Activated CD4-positive, alpha-beta memory T cell treated with anti-CD3 and anti-CD28 coated beads for 36 hours (primary cell): ENCODE results near the gene B3GALT4. TPM values are rescaled to one million over a fixed set of nuclear protein-coding genes. Genes with fewer than 3 reads are reported as not detected.
"Not testable (repeated sequence)": the region's sequence is repeated elsewhere in the genome, so short reads cannot be mapped to it uniquely, and the experiment has no call there.

ENCODE experiments used
- CTCF ChIA-PET: fragments of 350-600 bp; sonication (Branson Sonifier 250); formaldehyde crosslinking; loops from one replicate; lab custom pipeline; 2021; ENCODE audit warnings: antibody characterized with exemption, inconsistent platforms; lab: Charles Lee
- POLR2A ChIA-PET: fragments of 350-600 bp; sonication (Branson Sonifier 250); formaldehyde crosslinking; loops from one replicate; lab custom pipeline; 2021; ENCODE audit warnings: antibody characterized with exemption; lab: Charles Lee
- DNase-seq: peaks from one replicate; pipeline ENCODE4 v3.0.0-alpha.2; 2020
- H3K27ac Mint-ChIP-seq: one replicate; pipeline ENCODE4 v1.8.0; 2021; ENCODE audit warnings: mixed read lengths
- H3K27me3 Mint-ChIP-seq: one replicate; pipeline ENCODE4 v1.8.0; 2021; ENCODE audit warnings: mixed read lengths
- H3K36me3 Mint-ChIP-seq: one replicate; pipeline ENCODE4 v1.8.0; 2021; ENCODE audit warnings: mixed read lengths
- H3K4me1 Mint-ChIP-seq: one replicate; pipeline ENCODE4 v1.8.0; 2021; ENCODE audit warnings: low read depth, mixed read lengths
- H3K4me3 Mint-ChIP-seq: one replicate; pipeline ENCODE4 v1.8.0; 2021; ENCODE audit warnings: mild to moderate bottlenecking, mixed read lengths
- H3K9me3 Mint-ChIP-seq: one replicate; pipeline ENCODE4 v1.8.0; 2021; ENCODE audit warnings: mixed read lengths
- intact Hi-C: fragments of 100-400 bp; cut with micrococcal nuclease; formaldehyde crosslinking; loops from one replicate; pipeline ENCODE4 v1.15.1; 2023
- total RNA-seq, 2 experiments: library from RNA; stranded (reverse); gene quantifications; one replicate each; pipeline ENCODE4 v1.2.3, GENCODE V29; 2021

The B3GALT4 gene
- total RNA-seq, 2 experiments from 2014 or later: 5.9 to 6.7 TPM

DNA sequence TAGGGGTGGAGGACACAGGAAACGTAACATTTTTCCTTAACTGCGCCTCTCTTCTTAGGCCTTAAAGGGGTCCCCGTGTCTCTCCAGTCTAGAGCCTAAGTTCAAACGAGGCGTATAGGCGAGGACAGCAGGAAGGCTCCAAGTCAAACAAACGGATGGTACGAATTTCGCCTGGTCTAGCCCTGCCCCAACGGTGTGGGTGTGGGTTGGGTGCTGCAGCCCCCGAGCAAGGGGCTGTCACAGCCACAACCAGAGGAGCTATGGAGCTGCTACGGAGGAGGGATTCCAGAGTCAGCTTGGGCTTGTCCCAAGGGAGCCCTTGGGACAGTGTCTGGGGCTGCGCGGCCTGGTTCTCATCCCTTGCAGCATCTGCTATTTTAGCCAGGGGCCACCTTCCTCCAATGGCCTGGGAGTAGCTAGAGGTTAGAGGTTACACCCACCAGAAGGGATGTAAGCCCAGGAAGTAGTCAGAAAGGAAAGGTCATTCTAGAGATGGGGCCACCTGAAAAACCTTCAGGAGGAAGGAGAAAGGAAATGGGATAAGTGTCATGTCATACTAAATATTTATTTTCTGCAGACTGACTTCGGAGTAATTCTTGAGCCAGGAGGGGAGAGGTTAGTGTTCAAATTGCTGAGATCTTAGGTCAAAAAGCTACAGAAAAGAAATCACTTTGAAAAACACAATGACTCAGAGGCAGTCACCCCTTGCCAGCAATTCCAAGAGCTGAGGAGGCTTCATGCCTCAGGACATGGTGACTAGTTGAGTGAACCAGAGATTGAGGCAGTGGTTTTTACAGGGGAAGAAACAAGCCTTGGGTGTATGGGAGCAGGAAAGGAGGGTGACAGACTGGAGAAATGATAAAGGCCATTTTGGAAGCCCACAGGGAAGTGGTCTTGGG is 26.9 kb upstream of the B3GALT4 start:
- Mint-ChIP-seq H3K4me1 (peaks cover 43% of the 10 kb centered on the region), H3K27ac (peak overlapping the region; percentile 85), H3K9me3 (no peaks in the 10 kb centered on the region), H3K36me3 (peaks cover 29% of the 10 kb centered on the region), H3K27me3 (peaks cover 3% of the 10 kb centered on the region), H3K4me3 (peak overlapping the region; percentile 88)
- ChIA-PET CTCF (interaction anchor here (0.7 to 8.1 kb wide), 22 partner anchors 8 to 316 kb away, joined by 3 to 101 read pairs (median 5); partner anchors contain the start of genes B3GALT4, RGL2, RING1 and RPS18), POLR2A (interaction anchor here (0.9 to 3.2 kb wide), 12 partner anchors 11 to 278 kb away, joined by 5 to 16 read pairs (median 8); partner anchors contain the start of genes B3GALT4, HSD17B8, PFDN6 and RGL2)
- intact Hi-C loops: loop anchor here (1.0 to 2.0 kb wide), 8 partner anchors 21 to 235 kb away; partner anchors contain the start of genes KIFC1, PFDN6, RXRB and SLC39A7
- peak; percentile 55 for DNase-seq

DNA sequence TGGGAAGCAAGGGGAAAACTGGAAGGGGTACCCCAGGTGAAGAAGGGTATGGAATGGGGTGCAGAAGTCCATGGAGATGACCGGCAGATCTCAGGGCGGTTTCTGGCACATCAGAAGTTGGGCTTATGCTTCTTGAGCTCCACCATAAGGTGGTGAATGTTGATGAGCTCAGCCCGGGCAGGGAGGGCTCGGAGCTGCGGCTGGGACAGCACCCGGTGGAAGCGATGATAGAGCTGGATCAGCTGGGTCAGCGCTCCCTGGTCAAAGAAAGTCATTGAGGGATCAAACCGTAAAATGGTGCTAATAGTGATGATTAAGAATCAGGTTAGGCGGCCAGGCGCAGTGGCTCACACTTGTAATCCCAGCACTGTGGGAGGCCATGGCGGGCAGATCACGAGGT is 26.2 kb upstream of the B3GALT4 start:
- H3K27me3 Mint-ChIP-seq: peaks cover 3% of the 10 kb centered on the region
- peak overlapping the region; percentile 88 for H3K4me3 Mint-ChIP-seq
- no peak for DNase-seq
- no peaks in the 10 kb centered on the region for H3K9me3 Mint-ChIP-seq
- CTCF ChIA-PET: interaction anchor here (1.0 to 8.1 kb wide), 9 partner anchors 20 to 132 kb away, joined by 3 to 101 read pairs (median 8); partner anchors contain the start of genes B3GALT4, RGL2, RPS18 and VPS52
- H3K4me1 Mint-ChIP-seq: peaks cover 43% of the 10 kb centered on the region
- peak overlapping the region; percentile 85 for H3K27ac Mint-ChIP-seq
- intact Hi-C loops: no loop called here
- POLR2A ChIA-PET: interaction anchor here (0.6 to 3.2 kb wide), 10 partner anchors 11 to 334 kb away, joined by 5 to 16 read pairs (median 8); partner anchors contain the start of genes B3GALT4, HSD17B8, PFDN6 and RGL2
- peaks cover 31% of the 10 kb centered on the region for H3K36me3 Mint-ChIP-seq

DNA sequence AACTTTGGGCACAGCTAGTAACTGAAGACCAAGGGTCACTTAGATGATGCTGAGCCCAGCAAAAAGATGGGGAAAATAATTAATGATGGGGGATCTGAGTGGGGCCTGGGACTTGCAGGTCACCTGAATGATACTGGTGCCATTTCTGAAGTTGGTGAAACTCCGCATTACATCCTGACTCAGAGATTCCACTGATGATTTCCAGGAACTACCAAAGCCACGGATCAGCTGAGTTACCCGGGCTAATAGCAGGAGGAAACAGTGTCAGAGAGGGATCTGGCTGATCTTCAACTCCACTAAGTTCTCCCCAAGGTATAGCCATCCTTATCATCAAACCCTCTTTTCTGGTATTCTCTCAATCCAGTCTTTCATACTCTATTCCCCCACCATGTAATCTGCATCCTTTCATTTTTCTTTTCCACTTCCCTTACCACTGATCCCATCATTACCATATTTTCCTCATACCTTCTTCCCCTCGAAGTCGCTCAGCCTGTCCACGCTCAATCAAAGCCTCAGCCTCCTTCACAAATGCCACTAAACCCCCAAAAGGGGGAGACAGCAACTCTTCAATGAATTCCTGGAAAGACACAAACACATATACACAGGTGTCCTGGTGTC is 25.4 kb upstream of the B3GALT4 start:
- DNase-seq: peak; percentile 37
- peaks cover 43% of the 10 kb centered on the region for H3K4me1 Mint-ChIP-seq
- POLR2A ChIA-PET: interaction anchor here (0.6 to 1.8 kb wide), 5 partner anchors 20 to 335 kb away, joined by 5 to 16 read pairs (median 8); partner anchors contain the start of genes HSD17B8, RGL2, RPS18 and VPS52
- peak overlapping the region; percentile 64 for H3K27ac Mint-ChIP-seq
- no peak overlapping the region for H3K4me3 Mint-ChIP-seq
- intact Hi-C loops: no loop called here
- H3K9me3 Mint-ChIP-seq: no peaks in the 10 kb centered on the region
- peaks cover 32% of the 10 kb centered on the region for H3K36me3 Mint-ChIP-seq
- peaks cover 3% of the 10 kb centered on the region for H3K27me3 Mint-ChIP-seq
- CTCF ChIA-PET: interaction anchor here (0.7 to 8.1 kb wide), 6 partner anchors 20 to 216 kb away, joined by 3 to 101 read pairs (median 4); partner anchors contain the start of genes B3GALT4, RPS18 and VPS52

DNA sequence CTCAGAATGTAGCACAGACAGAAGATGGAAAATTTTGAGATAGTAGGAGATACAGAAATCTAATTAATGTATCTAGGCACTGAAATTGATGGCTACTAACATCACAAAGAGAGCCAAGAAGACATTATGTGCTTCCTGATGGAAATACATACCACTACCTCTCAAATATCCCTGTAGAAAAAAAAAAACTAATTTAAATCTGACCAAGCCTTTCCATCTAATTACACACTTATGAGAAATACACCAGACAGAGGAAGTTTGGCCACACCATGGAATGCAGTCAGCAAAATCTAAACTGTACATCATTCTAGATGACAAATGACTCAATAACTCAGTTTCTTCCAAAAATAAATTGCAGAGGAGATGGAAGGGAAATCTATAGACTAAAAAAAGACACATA is 24.2 kb upstream of the B3GALT4 start:
- no peaks in the 10 kb centered on the region for H3K9me3 Mint-ChIP-seq
- ChIA-PET CTCF (no interaction called here), POLR2A (no interaction called here)
- H3K27me3 Mint-ChIP-seq: no peaks in the 10 kb centered on the region
- peaks cover 33% of the 10 kb centered on the region for H3K36me3 Mint-ChIP-seq
- no peak overlapping the region for H3K4me3 Mint-ChIP-seq
- peaks cover 43% of the 10 kb centered on the region for H3K4me1 Mint-ChIP-seq
- DNase-seq: no peak
- intact Hi-C loops: no loop called here
- peak overlapping the region; percentile 57 for H3K27ac Mint-ChIP-seq

DNA sequence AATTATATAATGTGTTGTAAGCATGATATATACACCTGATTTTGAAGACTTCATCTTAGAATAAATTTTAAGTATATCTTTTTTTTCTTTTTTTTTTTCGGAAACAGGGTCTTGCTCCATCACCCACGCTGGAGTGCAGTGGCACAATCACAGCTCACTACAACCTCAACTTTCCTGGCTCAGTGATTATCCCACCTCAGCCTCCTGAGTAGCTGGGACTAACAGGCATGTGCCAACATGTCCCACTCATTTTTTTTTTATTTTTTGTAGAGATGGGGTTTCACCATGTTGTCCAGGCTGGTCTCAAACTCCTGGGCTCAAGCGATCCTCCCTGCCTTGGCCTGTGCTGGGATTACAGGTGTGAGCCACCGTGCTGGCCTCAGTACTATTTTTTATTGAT is 22.3 kb upstream of the B3GALT4 start:
- CTCF ChIA-PET: interaction anchor here (1.1 kb wide), 1 partner anchor 93 kb away, joined by 3 read pairs; no protein-coding TSS in a partner anchor
- POLR2A ChIA-PET: no interaction called here
- H3K36me3 Mint-ChIP-seq: peaks cover 40% of the 10 kb centered on the region
- no peak overlapping the region for H3K27ac Mint-ChIP-seq
- H3K27me3 Mint-ChIP-seq: no peaks in the 10 kb centered on the region
- H3K4me1 Mint-ChIP-seq: peaks cover 30% of the 10 kb centered on the region
- intact Hi-C loops: no loop called here
- no peaks in the 10 kb centered on the region for H3K9me3 Mint-ChIP-seq
- DNase-seq: no peak
- H3K4me3 Mint-ChIP-seq: no peak overlapping the region

DNA sequence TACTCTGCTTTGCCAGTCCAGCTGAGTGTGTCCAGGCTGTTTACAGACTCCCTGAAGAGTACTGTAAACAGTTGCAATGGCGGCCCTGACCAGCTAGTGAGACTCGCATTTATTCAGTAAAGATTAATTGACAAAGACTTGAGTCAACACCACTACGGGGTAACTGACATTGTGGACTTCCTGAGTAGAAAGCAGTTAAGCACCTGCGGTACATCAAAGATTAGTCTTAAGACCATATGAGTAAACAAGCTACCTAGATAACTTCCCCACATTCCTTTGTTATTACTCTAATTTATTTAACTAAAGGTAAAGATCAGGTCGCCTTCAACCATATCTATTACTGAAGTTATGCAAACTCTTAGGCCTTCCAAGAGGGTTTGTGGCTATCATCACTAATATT is 17.9 kb upstream of the B3GALT4 start:
- Mint-ChIP-seq H3K4me3 (no peak overlapping the region), H3K36me3 (peaks cover 41% of the 10 kb centered on the region), H3K27me3 (no peaks in the 10 kb centered on the region), H3K27ac (no peak overlapping the region), H3K4me1 (no peaks in the 10 kb centered on the region), H3K9me3 (no peaks in the 10 kb centered on the region)
- intact Hi-C loops: no loop called here
- ChIA-PET POLR2A (no interaction called here), CTCF (no interaction called here)
- DNase-seq: no peak

DNA sequence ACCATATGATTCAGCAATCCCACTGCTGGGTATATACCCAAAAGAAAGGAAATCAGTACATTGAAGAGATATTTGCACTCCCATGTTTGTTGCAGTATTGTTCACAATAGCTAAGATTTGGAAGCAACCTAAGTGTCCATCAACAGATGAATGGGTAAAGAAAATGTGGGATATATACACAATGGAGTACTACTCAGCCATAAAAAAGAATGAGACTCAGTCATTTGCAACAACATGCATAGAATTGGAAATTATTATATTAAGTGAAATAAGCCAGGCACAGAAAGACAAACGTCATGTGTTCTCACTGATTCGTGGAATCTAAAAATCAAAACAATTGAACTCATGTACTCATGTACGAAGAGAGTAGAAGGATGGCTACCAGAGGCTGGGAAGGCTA is 14.4 kb upstream of the B3GALT4 start:
- H3K27me3 Mint-ChIP-seq, H3K9me3 Mint-ChIP-seq, H3K4me3 Mint-ChIP-seq, DNase-seq, intact Hi-C loops, H3K4me1 Mint-ChIP-seq, H3K27ac Mint-ChIP-seq: not testable (repeated sequence)
- ChIA-PET POLR2A (interaction anchor here (1.2 kb wide), 1 partner anchor 9 kb away, joined by 3 read pairs; the partner anchor contains the start of genes RPS18 and VPS52), CTCF (interaction anchor here (0.7 kb wide), 1 partner anchor 9 kb away, joined by 3 read pairs; the partner anchor contains the start of genes RPS18 and VPS52)
- peaks cover 54% of the 10 kb centered on the region for H3K36me3 Mint-ChIP-seq

DNA sequence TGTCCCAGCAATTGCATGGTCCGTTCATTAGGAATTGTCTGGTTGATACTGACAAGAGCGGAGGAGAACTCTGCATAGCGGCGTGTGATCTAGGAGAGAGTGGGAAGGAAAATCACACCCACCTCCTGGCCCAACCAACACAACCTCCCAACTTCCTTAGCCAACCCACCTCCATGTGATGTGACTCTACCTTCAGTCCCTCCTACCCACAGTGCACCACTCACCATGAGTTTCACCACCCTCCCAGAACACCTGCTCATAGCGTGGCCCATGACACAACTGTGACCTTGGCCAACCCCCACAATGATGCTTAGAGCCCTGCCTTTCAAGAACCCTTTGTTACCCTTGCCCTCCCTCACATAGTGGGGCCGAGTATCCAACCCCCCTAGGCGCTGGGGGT is 12.9 kb upstream of the B3GALT4 start:
- no peak for DNase-seq
- H3K4me3 Mint-ChIP-seq: no peak overlapping the region
- intact Hi-C loops: no loop called here
- peaks cover 58% of the 10 kb centered on the region for H3K36me3 Mint-ChIP-seq
- CTCF ChIA-PET: interaction anchor here (0.9 kb wide), 1 partner anchor 140 kb away, joined by 3 read pairs; no protein-coding TSS in a partner anchor
- H3K4me1 Mint-ChIP-seq: no peaks in the 10 kb centered on the region
- H3K27me3 Mint-ChIP-seq: no peaks in the 10 kb centered on the region
- POLR2A ChIA-PET: no interaction called here
- no peaks in the 10 kb centered on the region for H3K9me3 Mint-ChIP-seq
- H3K27ac Mint-ChIP-seq: no peak overlapping the region

DNA sequence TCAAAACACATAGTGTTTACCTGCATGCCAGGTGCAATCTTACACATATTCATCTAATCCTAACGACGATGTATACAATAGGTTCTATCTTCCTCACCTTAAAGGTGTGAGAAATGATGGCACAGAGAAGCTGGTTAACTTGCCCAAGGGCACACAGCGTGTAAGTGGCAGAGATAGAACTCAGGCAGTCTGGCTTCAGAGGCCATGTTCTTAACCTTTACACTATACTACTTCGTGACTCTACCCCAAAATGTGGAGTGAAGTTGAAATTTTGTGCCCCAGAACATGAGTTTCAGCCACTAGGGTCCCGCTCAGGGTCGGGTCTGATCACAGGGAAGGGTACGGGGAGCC is 5.8 kb upstream of the B3GALT4 start:
- no peaks in the 10 kb centered on the region for H3K9me3 Mint-ChIP-seq
- H3K27ac Mint-ChIP-seq: peak overlapping the region; percentile 98
- ChIA-PET CTCF (interaction anchor here (0.9 to 4.2 kb wide), 8 partner anchors 9 to 432 kb away, joined by 3 to 21 read pairs (median 5); partner anchors contain the start of genes HSD17B8, PFDN6, RGL2 and RING1), POLR2A (interaction anchor here (1.0 to 2.9 kb wide), 13 partner anchors 8 to 351 kb away, joined by 3 to 24 read pairs (median 7); partner anchors contain the start of genes PFDN6, RGL2, RING1 and WDR46)
- H3K27me3 Mint-ChIP-seq: no peaks in the 10 kb centered on the region
- H3K4me1 Mint-ChIP-seq: peaks cover 36% of the 10 kb centered on the region
- H3K36me3 Mint-ChIP-seq: peaks cover 68% of the 10 kb centered on the region
- intact Hi-C loops: loop anchor here (1.0 to 10.0 kb wide), 6 partner anchors 18 to 304 kb away; partner anchors contain the start of genes PFDN6 and WDR46
- no peak for DNase-seq
- H3K4me3 Mint-ChIP-seq: peak overlapping the region; percentile 94

DNA sequence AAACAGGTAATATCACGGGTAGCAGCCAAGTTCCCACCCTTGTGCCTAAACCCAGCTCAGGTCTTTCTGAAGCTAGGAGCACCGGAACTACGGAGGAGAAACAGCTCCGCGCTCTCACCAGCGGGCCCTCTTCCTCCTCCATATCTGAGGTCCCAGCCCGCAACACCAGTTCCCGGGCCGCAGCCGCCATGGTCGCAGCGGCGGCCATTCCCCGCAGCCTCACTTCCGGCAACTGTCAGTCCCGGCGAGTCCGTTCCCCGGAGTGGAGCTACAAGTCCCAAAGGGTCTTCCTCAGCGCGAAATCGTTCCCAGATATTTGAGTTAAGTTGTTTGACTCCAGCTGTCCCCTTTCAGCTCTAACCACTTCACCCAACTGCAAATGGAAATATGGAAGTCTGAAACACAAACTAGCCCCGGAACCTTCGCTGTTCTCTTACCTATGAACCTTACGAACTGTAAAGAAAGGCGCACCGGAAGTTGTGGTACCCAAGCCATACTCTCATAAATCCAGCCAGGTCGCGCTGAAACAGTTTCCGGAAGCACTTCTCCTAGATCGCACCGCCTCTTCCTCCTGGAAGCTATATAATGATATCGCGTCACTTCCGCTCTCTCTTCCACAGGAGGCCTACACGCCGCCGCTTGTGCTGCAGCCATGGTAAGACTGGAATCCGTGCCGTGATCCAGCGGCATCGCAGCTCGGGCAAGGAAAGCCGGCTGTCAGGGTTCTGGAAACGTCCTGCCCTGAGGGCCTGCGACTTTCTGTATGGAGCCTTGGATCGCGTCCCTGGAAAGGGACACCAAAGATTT is 5.3 kb upstream of the B3GALT4 start, which contains the start of the genes RPS18 and VPS52:
TSS of gene RPS18 (plus strand) at position 608 of the 807 bp plus-strand sequence. CDS start at position 653, 45 bp downstream.
TSS of gene VPS52 (minus strand) at position 409 of the 807 bp plus-strand sequence. CDS start at position 208, 201 bp downstream.
- Mint-ChIP-seq H3K4me1 (peaks cover 42% of the 10 kb centered on the region), H3K27ac (peak within 1 kb of the TSS; percentile 98)
- DNase-seq: peak; percentile 94

More for the DNA sequence above, 5.3 kb upstream of the B3GALT4 start, which contains the start of the genes RPS18 and VPS52:
- POLR2A ChIA-PET: interaction anchor here (0.9 to 2.9 kb wide), 18 partner anchors 9 to 350 kb away, joined by 3 to 24 read pairs (median 6); partner anchors contain the start of genes BRD2, HSD17B8, PFDN6 and RGL2
- intact Hi-C loops: loop anchor here (1.0 to 10.0 kb wide), 11 partner anchors 18 to 427 kb away; partner anchors contain the start of genes CUTA, PFDN6, PSMB8 and WDR46
- CTCF ChIA-PET: interaction anchor here (0.5 to 4.2 kb wide), 12 partner anchors 10 to 433 kb away, joined by 3 to 21 read pairs (median 4); partner anchors contain the start of genes HSD17B8, PFDN6, RGL2 and RING1
- Mint-ChIP-seq H3K27me3 (no peaks in the 10 kb centered on the region), H3K36me3 (peaks cover 68% of the 10 kb centered on the region), H3K4me3 (peak within 1 kb of the TSS; percentile 94), H3K9me3 (no peaks in the 10 kb centered on the region)
